CD14-positive monocyte (primary cell): ENCODE results near the gene GPD2. TPM values are rescaled to one million over a fixed set of nuclear protein-coding genes. Genes with fewer than 3 reads are reported as not detected.

Experiments used
- DNase-seq, 3 donors: peaks; one replicate each; pipeline ENCODE4 v3.0.0-alpha.2; 2011 to 2022
- H2AFZ ChIP-seq: 2 replicates; pipeline ENCODE4 v1.6.0; 2012; ENCODE audit warnings: mild to moderate bottlenecking, low read depth, low read length, inconsistent platforms; ENCODE audit not compliant: insufficient read depth, poor library complexity, severe bottlenecking
- H3K27ac ChIP-seq, 2 donors: 1 replicate in 1 of 2; 2 replicates in 1 of 2; pipeline ENCODE4 v1.5.1; 2012 to 2013; ENCODE audit warnings: low read length in 2 of 2, control low read depth in 1 of 2, inconsistent platforms in 1 of 2, low read depth in 1 of 2, mild to moderate bottlenecking in 1 of 2
- H3K27me3 ChIP-seq, 2 donors: one replicate each; pipeline versions ENCODE4 v1.6.0 to v1.6.1; 2011 to 2013; ENCODE audit warnings: low read length in 2 of 2; ENCODE audit not compliant: control insufficient read depth in 2 of 2, insufficient read depth in 2 of 2
- H3K36me3 ChIP-seq, 2 donors: replicated peaks in 1 of 2; 1 replicate in 1 of 2; 2 replicates in 1 of 2; pipeline versions ENCODE4 v1.5.1 to v1.6.1; 2012 to 2013; ENCODE audit warnings: low read length in 2 of 2, control low read depth in 1 of 2, inconsistent platforms in 1 of 2, mild to moderate bottlenecking in 1 of 2; ENCODE audit not compliant: insufficient read depth in 2 of 2, control insufficient read depth in 1 of 2
- H3K4me1 ChIP-seq, 2 donors: 1 replicate in 1 of 2; 2 replicates in 1 of 2; pipeline versions ENCODE4 v1.5.1 to v1.6.1; 2012 to 2013; ENCODE audit warnings: low read length in 2 of 2, control low read depth in 1 of 2, inconsistent platforms in 1 of 2, mild to moderate bottlenecking in 1 of 2, moderate library complexity in 1 of 2; ENCODE audit not compliant: insufficient read depth in 2 of 2, control insufficient read depth in 1 of 2
- H3K4me2 ChIP-seq: replicated peaks from 2 replicates; pipeline ENCODE3; 2012; ENCODE audit warnings: low read length, moderate library complexity, mild to moderate bottlenecking; ENCODE audit not compliant: poor library complexity, severe bottlenecking; ENCODE audit errors: extremely low read depth
- H3K4me3 ChIP-seq, 3 experiments: fragments of 200-600 bp in 1 of 3; sonication (generic) in 1 of 3; replicated peaks in 1 of 3; 1 replicate in 2 of 3; 2 replicates in 1 of 3; pipeline ENCODE4 v1.5.1; 2011 to 2013; ENCODE audit warnings: low read length in 3 of 3, mild to moderate bottlenecking in 3 of 3, control low read depth in 2 of 3, low read depth in 2 of 3, inconsistent platforms in 1 of 3, moderate library complexity in 1 of 3
- H3K79me2 ChIP-seq: 2 replicates; pipeline ENCODE4 v1.6.0; 2012; ENCODE audit warnings: mild to moderate bottlenecking, control low read depth, inconsistent platforms, low read length, moderate library complexity; ENCODE audit not compliant: insufficient read depth
- H3K9ac ChIP-seq: 2 replicates; pipeline ENCODE4 v1.6.0; 2017; ENCODE audit warnings: low read length, mild to moderate bottlenecking; ENCODE audit not compliant: insufficient read depth, poor library complexity, severe bottlenecking
- H3K9me3 ChIP-seq, 2 donors: replicated peaks in 1 of 2; 1 replicate in 1 of 2; 2 replicates in 1 of 2; pipeline versions ENCODE4 v1.5.1 to v1.6.1; 2012 to 2013; ENCODE audit warnings: low read length in 2 of 2, control low read depth in 1 of 2; ENCODE audit not compliant: control insufficient read depth in 1 of 2, insufficient read depth in 1 of 2
- H4K20me1 ChIP-seq: 2 replicates; pipeline ENCODE4 v1.6.0; 2012; ENCODE audit warnings: mild to moderate bottlenecking, low read length, control low read depth, moderate library complexity; ENCODE audit not compliant: insufficient read depth
- H3K27ac Mint-ChIP-seq, 7 donors: one replicate each; pipeline ENCODE4 v1.8.0; 2020; ENCODE audit warnings: mild to moderate bottlenecking in 7 of 7, mixed read lengths in 7 of 7, moderate library complexity in 6 of 7, inconsistent platforms in 2 of 7
- H3K27me3 Mint-ChIP-seq, 3 donors: one replicate each; pipeline ENCODE4 v1.8.0; 2021 to 2022; ENCODE audit warnings: low read depth in 3 of 3, mild to moderate bottlenecking in 3 of 3, mixed read lengths in 3 of 3, moderate library complexity in 3 of 3, inconsistent platforms in 1 of 3
- H3K36me3 Mint-ChIP-seq, 2 donors: one replicate each; pipeline ENCODE4 v1.8.0; 2020; ENCODE audit warnings: mixed read lengths in 2 of 2, inconsistent platforms in 1 of 2, mild to moderate bottlenecking in 1 of 2
- H3K4me1 Mint-ChIP-seq: one replicate; pipeline ENCODE4 v1.8.0; 2020; ENCODE audit warnings: mild to moderate bottlenecking, mixed read lengths
- H3K4me3 Mint-ChIP-seq, 2 donors: one replicate each; pipeline ENCODE4 v1.8.0; 2020; ENCODE audit warnings: mild to moderate bottlenecking in 2 of 2, mixed read lengths in 2 of 2, moderate library complexity in 1 of 2
- H3K9me3 Mint-ChIP-seq, 7 donors: one replicate each; pipeline ENCODE4 v1.8.0; 2020 to 2022; ENCODE audit warnings: mixed read lengths in 7 of 7, mild to moderate bottlenecking in 6 of 7, moderate library complexity in 6 of 7, inconsistent platforms in 2 of 7
- CTCF ChIP-seq: fragments of 200-600 bp; IDR thresholded peaks from one replicate; pipeline ENCODE4 v1.8.0; 2022; ENCODE audit warnings: antibody characterized with exemption, mild to moderate bottlenecking
- WGBS: methylation state at CpG from one replicate; pipeline ENCODE4 v1.1.5; 2013; ENCODE audit warnings: missing lambda C conversion rate; ENCODE audit not compliant: insufficient coverage; 5-methylcytosine and 5-hydroxymethylcytosine counted together
- intact Hi-C, 2 donors: fragments of 100-400 bp; cut with micrococcal nuclease; formaldehyde crosslinking; loops; one replicate each; pipeline versions ENCODE4 v1.15.0 to v1.15.1; 2023
- polyA plus RNA-seq, 3 donors: library from polyadenylated mRNA; depleted of rRNA in 1 of 3; unstranded in 2 of 3; stranded (reverse) in 1 of 3; fragments of 300-500 nt in 2 of 3; fragments of >200 nt in 1 of 3; fragmentation: Illumina TruSeq in 2 of 3; gene quantifications; 1 replicate in 2 of 3; 2 replicates in 1 of 3; pipeline ENCODE4 v1.2.3, GENCODE V29; 2012 to 2021

Gene GPD2
- polyA plus RNA-seq, 3 donors = 13.4 to 17.1 (median 14.5) TPM

- H3K9me3 ChIP-seq = no peaks in the 10 kb centered on the region
- Mint-ChIP-seq H3K27ac (no peak overlapping the region), H3K36me3 (peaks cover 54% of the 10 kb centered on the region in 2 donors), H3K4me3 (no peak overlapping the region), H3K27me3 (no peaks in the 10 kb centered on the region), H3K4me1 (peaks cover 4% of the 10 kb centered on the region), H3K9me3 (peaks cover 0 to 2% (median 0%) of the 10 kb centered on the region in 7 donors)
- no peak for DNase-seq
- no peak for TF ChIP-seq CTCF
- H4K20me1 ChIP-seq = no peaks in the 10 kb centered on the region
- H3K27me3 ChIP-seq = no peaks in the 10 kb centered on the region
- intact Hi-C loops = no loop called here
- no peaks in the 10 kb centered on the region for H3K4me1 ChIP-seq
- no peak overlapping the region for H3K27ac ChIP-seq
- no peaks in the 10 kb centered on the region for H3K79me2 ChIP-seq
- H3K4me2 ChIP-seq = no peak overlapping the region
- no peak overlapping the region for H2AFZ ChIP-seq
- no peak overlapping the region for H3K4me3 ChIP-seq
- peaks cover 10 to 70% of the 10 kb centered on the region in 2 donors for H3K36me3 ChIP-seq
- H3K9ac ChIP-seq = no peak overlapping the region
Observed at GRCh38 chr2:156541229-156541628, 105.0 kb downstream of the GPD2 start.

GRCh38 chr2:156541706-156542105 is 105.5 kb downstream of the GPD2 start:
- TF ChIP-seq CTCF = no peak
- no peak overlapping the region for H3K4me3 ChIP-seq
- Mint-ChIP-seq H3K4me1 (peaks cover 4% of the 10 kb centered on the region), H3K27me3 (no peaks in the 10 kb centered on the region), H3K27ac (peak overlapping the region in 2 of 7 donors; percentile 39 to 71), H3K9me3 (peaks cover 0 to 2% (median 0%) of the 10 kb centered on the region in 7 donors), H3K36me3 (peaks cover 50 to 53% of the 10 kb centered on the region in 2 donors), H3K4me3 (no peak overlapping the region)
- no peak overlapping the region for H3K27ac ChIP-seq
- no peaks in the 10 kb centered on the region for H3K27me3 ChIP-seq
- H2AFZ ChIP-seq = no peak overlapping the region
- DNase-seq = no peak
- intact Hi-C loops = no loop called here
- no peak overlapping the region for H3K4me2 ChIP-seq
- no peaks in the 10 kb centered on the region for H3K79me2 ChIP-seq
- no peaks in the 10 kb centered on the region for H3K4me1 ChIP-seq
- peaks cover 7 to 70% of the 10 kb centered on the region in 2 donors for H3K36me3 ChIP-seq
- no peaks in the 10 kb centered on the region for H3K9me3 ChIP-seq
- no CpG with 5 or more reads among the region's 2 CpGs for WGBS
- H4K20me1 ChIP-seq = no peaks in the 10 kb centered on the region
- no peak overlapping the region for H3K9ac ChIP-seq
